Measurements from ENCODE around the gene MROH9.

GRCh38 chr1:171110621-171111326, 175.4 kb downstream of the MROH9 start:
- TF ChIP-seq, protein P1, sequence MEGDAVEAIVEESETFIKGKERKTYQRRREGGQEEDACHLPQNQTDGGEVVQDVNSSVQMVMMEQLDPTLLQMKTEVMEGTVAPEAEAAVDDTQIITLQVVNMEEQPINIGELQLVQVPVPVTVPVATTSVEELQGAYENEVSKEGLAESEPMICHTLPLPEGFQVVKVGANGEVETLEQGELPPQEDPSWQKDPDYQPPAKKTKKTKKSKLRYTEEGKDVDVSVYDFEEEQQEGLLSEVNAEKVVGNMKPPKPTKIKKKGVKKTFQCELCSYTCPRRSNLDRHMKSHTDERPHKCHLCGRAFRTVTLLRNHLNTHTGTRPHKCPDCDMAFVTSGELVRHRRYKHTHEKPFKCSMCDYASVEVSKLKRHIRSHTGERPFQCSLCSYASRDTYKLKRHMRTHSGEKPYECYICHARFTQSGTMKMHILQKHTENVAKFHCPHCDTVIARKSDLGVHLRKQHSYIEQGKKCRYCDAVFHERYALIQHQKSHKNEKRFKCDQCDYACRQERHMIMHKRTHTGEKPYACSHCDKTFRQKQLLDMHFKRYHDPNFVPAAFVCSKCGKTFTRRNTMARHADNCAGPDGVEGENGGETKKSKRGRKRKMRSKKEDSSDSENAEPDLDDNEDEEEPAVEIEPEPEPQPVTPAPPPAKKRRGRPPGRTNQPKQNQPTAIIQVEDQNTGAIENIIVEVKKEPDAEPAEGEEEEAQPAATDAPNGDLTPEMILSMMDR (optimal IDR thresholded peaks at IDR 0.05 in 1 of 3, IDR thresholded peaks at IDR 0.05 in 1 of 3, conservative IDR thresholded peaks at IDR 0.05 in 1 of 3; ENCODE audit: extremely low read depth in 1 of 3, insufficient read depth in 2 of 3, low read length in 3 of 3): no peak
- TF ChIP-seq EZH2 (IDR thresholded peaks at IDR 0.05; ENCODE audit: low read length): no peak
